Cardiac fibroblast (primary cell): ENCODE measurements around the gene FIS1.

Experiments
- DNase-seq, 2 donors: peaks; one replicate each; pipeline versions ENCODE4 v3.0.0 to v3.0.0-alpha.2; 2010; ENCODE audit warnings: low read depth in 2 of 2
- H3K4me3 ChIP-seq, 2 donors: replicated peaks in 1 of 2; 1 replicate in 1 of 2; 2 replicates in 1 of 2; pipeline ENCODE4 v1.5.1; 2011; ENCODE audit warnings: low read depth in 2 of 2, low read length in 2 of 2, mild to moderate bottlenecking in 2 of 2, moderate library complexity in 1 of 2
- TF ChIP-seq, protein P1 (sequence below): IDR thresholded peaks from one replicate; pipeline ENCODE4 v1.5.1; 2011; ENCODE audit warnings: low read depth, mild to moderate bottlenecking, low read length, inconsistent platforms

The FIS1 gene

DNA sequence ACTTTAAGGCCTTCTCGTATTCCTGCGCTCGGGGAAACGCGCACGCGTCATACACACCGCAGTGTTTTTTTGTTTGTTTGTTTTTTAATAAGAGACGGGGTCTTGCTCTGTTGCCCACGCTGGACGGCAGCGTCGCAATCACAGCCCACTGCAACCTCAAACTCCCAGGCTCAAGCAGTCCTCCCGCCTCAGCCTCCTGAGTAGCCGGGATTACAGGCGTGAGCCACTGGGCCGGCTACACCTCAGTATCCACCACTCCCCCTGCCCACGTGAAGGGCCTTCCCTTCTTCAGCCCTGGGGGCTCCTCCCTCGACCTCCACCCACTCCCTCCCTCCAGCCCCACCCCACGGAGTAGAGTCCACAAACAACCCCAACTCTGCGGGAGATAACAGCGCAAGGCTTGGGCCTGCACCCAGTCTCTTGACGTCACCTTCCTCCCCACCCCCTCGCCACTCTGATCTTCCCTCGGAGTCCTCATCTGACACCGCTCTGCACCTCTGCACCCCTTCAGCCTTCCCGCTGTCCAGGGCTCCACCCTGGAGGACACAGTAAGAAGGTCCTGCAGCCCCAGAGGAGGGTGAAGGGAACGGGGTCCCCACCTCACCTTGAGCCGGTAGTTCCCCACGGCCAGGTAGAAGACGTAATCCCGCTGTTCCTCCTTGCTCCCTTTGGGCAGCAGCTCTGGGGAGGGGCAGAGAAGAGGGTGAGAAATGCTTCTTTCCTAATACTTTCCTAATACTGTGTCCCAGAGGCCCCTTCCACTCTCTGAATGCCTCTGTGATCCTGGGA is 4.5 kb downstream of the FIS1 start:
- TF ChIP-seq, protein P1, sequence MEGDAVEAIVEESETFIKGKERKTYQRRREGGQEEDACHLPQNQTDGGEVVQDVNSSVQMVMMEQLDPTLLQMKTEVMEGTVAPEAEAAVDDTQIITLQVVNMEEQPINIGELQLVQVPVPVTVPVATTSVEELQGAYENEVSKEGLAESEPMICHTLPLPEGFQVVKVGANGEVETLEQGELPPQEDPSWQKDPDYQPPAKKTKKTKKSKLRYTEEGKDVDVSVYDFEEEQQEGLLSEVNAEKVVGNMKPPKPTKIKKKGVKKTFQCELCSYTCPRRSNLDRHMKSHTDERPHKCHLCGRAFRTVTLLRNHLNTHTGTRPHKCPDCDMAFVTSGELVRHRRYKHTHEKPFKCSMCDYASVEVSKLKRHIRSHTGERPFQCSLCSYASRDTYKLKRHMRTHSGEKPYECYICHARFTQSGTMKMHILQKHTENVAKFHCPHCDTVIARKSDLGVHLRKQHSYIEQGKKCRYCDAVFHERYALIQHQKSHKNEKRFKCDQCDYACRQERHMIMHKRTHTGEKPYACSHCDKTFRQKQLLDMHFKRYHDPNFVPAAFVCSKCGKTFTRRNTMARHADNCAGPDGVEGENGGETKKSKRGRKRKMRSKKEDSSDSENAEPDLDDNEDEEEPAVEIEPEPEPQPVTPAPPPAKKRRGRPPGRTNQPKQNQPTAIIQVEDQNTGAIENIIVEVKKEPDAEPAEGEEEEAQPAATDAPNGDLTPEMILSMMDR: no peak
- DNase-seq: no peak
- no peak overlapping the region for H3K4me3 ChIP-seq

DNA sequence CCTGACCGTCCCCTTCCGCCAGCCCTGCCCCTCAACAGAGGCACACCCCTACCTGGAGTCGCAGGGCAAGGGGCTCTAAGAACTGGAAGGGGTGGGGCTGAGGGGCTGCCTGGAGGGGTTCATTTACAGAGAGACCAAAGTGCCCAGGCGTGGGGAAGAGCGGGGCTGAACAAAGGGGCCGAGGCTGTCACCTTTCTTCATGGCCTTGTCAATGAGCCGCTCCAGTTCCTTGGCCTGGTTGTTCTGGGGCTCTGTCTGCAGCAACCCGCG is 5.0 kb downstream of the FIS1 start:
- TF ChIP-seq, protein P1: no peak
- no peak overlapping the region for H3K4me3 ChIP-seq
- no peak for DNase-seq

DNA sequence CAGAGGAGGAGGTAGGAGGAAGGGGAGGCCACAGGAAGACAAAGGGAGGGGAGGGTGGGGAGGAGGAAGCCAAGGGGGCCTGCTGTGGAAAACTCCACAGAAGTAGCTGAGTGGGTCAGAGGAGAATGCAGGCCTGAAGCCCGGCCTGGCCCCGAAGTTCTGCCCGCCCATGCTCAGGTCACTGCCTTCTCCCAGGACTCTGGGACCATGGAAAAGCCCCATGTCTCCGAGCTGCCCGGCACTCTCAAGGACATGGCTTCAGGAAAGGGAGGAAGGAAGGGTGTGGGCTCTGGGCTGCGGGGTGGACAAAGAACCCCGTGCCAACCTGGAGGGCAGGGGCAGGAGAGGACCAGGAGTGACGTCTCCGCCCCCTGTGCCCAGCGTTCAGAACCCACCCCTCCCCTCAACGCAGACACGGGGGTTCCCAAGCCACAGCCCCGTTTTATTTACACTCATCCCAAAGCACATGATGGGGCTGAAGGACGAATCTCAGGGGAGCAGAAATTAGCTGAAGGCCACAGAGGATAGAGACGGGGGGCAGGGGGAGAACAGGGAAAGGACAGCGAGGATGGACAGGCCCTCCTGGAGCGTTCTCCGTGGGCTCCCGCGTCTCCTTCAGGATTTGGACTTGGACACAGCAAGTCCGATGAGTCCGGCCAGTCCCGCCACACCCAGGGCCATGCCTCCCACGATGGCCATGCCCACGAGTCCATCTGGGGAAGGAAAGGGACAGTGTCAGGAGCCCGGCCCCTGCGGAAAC is 5.5 kb downstream of the FIS1 start:
- TF ChIP-seq, protein P1: no peak
- DNase-seq: no peak
- no peak overlapping the region for H3K4me3 ChIP-seq

DNA sequence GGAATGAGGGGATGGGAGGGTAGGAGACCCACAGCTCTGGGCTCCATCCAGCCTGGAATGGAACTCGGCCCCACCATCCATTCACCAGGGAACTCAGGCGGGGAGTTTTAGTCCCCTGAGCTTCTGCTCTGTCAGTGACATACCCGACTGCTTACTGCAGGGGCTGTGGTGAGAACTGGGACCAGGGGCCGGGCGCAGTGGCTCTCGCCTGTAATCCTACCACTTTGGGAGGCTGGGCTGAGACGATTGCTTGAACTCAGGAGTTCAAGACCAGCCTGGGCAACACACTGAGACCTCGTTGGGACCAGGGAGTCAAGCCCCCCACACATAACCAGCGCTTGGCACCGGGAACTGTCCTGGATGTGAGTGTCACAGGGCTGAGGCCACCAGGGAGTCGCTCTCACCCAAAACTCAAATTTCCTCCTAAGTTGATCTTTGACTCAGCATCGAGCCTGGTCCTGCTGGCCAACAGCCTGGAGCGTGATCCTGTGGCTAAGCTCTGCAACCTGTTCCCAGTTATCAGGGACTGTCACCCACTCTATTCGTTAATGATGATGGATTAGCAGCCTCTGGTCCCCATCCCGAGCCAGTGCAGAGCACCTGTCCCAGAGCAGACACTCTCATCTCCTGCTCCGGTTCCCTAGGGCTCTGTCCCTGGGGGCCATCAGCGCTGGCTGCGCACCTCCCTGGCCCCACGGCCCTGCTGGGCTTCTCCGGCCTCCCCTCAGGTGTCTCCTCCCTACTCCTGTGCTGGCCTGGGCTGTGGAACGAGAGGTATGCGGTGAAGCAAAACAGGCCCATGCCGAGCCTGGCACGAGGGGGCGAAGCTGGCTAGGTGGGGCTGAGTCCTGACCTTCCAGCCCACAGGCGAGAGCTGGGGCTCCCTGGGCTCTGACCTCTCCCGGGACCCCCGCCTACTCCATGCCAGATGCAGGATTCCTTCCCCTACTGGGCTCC is 6.4 kb downstream of the FIS1 start:
- H3K4me3 ChIP-seq: no peak overlapping the region
- TF ChIP-seq, protein P1: no peak
- DNase-seq: no peak

DNA sequence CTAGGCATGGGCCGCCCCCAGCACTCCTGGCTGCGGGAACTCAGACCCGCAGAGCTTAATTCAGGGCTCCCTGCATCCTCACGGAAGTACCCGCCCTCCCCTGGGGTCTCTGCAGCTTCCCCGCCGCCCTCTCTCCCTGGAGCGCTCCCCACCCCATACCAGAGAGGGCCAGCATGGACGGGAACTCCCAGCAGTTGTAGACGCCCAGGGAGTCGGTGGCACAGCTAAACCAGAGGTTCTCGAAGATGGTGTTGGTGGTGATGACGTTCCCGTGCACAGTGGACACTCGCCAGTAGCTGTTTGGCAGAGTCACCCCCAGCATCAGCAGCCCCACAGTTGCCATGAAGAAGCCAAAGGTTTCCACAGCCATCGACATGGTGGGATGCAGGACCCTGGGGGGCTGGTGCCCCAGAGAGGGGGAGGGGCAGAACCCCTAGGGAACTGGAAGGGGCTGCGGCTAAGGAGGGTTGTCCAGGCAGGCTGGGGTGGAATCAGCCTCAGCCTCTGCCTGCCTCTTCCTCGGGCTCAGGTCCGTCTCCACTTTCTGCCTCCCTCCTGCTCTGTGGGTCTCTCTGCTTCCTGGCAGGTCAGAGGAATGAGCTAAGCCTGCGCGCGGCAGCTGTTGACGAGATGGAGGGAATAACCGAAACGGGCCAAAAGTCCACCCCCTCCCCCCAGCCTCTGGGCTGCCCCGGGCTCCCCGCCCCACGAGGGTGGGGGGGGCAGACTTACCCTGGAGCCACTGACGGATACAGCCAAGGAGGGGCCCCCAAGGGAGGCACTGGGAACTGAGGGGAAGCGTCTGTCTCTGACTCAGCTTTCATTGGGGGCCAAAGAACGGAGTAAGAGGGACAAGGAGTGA is 7.4 kb downstream of the FIS1 start, which contains the start of gene CLDN15:
Gene CLDN15, minus strand, starts transcription at position 597 of the 862 bp plus-strand sequence. Its CDS starts 221 bp downstream, at position 376.
- TF ChIP-seq, protein P1: no peak
- peak; percentile 86 to 90 for DNase-seq
- H3K4me3 ChIP-seq: peak within 1 kb of the TSS in 1 of 2 donors; percentile 24
